Fibroblast of the aortic adventitia (primary cell): Measurements from ENCODE around the gene BANF1. TPM values are rescaled to one million over a fixed set of nuclear protein-coding genes. Genes with fewer than 3 reads are reported as not detected.

Experiments used
- DNase-seq: peaks from one replicate; pipeline ENCODE4 v3.0.0-alpha.2; 2010; ENCODE audit warnings: low read depth
- H3K4me3 ChIP-seq: 2 replicates; pipeline ENCODE4 v1.5.1; 2011; ENCODE audit warnings: low read depth, mild to moderate bottlenecking, control low read depth, low read length, moderate library complexity
- CTCF ChIP-seq: IDR thresholded peaks from 2 replicates; pipeline ENCODE4 v1.5.1; 2011; ENCODE audit warnings: mild to moderate bottlenecking, low read length, control low read depth, inconsistent platforms; ENCODE audit not compliant: insufficient read depth
- total RNA-seq: library from RNA; depleted of rRNA; stranded (reverse); fragments of >200 nt; gene quantifications from 2 replicates; pipeline ENCODE4 v1.2.3, GENCODE V29; 2012; ENCODE audit warnings: low replicate concordance

Gene BANF1
- total RNA-seq, 1 donor = 44.1 TPM

- peak; percentile 98 for DNase-seq
- no peak for TF ChIP-seq CTCF
- peak within 1 kb of the TSS; percentile 93 for H3K4me3 ChIP-seq
Measured at GRCh38 chr11:65961267-65962140, 40.8 kb upstream of the BANF1 start, which contains the start of gene SART1. Gene SART1 (plus strand): TSS chr11:65961734. CDS start chr11:65961781, 47 bp downstream.

GRCh38 chr11:65962141-65962564 lies 40.1 kb upstream of the BANF1 start:
- TF ChIP-seq CTCF = no peak
- H3K4me3 ChIP-seq = peak overlapping the region; percentile 93
- no peak for DNase-seq

GRCh38 chr11:65964906-65965305 lies 37.4 kb upstream of the BANF1 start:
- TF ChIP-seq CTCF = no peak
- H3K4me3 ChIP-seq = no peak overlapping the region
- DNase-seq = no peak

- no peak for DNase-seq
- H3K4me3 ChIP-seq = no peak overlapping the region
- no peak for TF ChIP-seq CTCF
Measured at GRCh38 chr11:65965986-65966762, 36.1 kb upstream of the BANF1 start.

- DNase-seq = no peak
- no peak overlapping the region for H3K4me3 ChIP-seq
- TF ChIP-seq CTCF = no peak
Measured at GRCh38 chr11:65967329-65967934, 34.9 kb upstream of the BANF1 start.

- H3K4me3 ChIP-seq = no peak overlapping the region
- DNase-seq = no peak
- no peak for TF ChIP-seq CTCF
Measured at GRCh38 chr11:65968600-65969482, 33.5 kb upstream of the BANF1 start.
